ENCODE data around the gene NHEJ1.

The NHEJ1 gene

GRCh38 chr2:219084791-219085190 lies 75.8 kb downstream of the NHEJ1 start:
- DNase-seq: no peak

- DNase-seq: no peak
These were observed 78.2 kb downstream of the NHEJ1 start for GRCh38 chr2:219082332-219082958.

- DNase-seq: no peak
These were observed 78.8 kb downstream of the NHEJ1 start for GRCh38 chr2:219081701-219082331.

GRCh38 chr2:219081096-219081495 lies 79.5 kb downstream of the NHEJ1 start:
- no peak for DNase-seq

GRCh38 chr2:219079417-219079816 lies 81.2 kb downstream of the NHEJ1 start:
- DNase-seq: no peak

- DNase-seq: no peak
These were observed 81.7 kb downstream of the NHEJ1 start for GRCh38 chr2:219078951-219079350.

- no peak for DNase-seq
These were observed 82.5 kb downstream of the NHEJ1 start for GRCh38 chr2:219078126-219078525.

GRCh38 chr2:219076253-219076652 lies 84.4 kb downstream of the NHEJ1 start:
- DNase-seq: no peak

GRCh38 chr2:219073413-219074129 lies 87.0 kb downstream of the NHEJ1 start:
- peak; percentile 72 for DNase-seq

- no peak for DNase-seq
These were observed 87.8 kb downstream of the NHEJ1 start for GRCh38 chr2:219072741-219073250.

GRCh38 chr2:219071131-219071816 lies 89.3 kb downstream of the NHEJ1 start:
- DNase-seq: no peak

- no peak for DNase-seq
These were observed 95.1 kb downstream of the NHEJ1 start for GRCh38 chr2:219065484-219065883.

GRCh38 chr2:219062081-219062480 lies 98.5 kb downstream of the NHEJ1 start:
- DNase-seq: no peak

- peak; percentile 15 for DNase-seq
These were observed 99.5 kb downstream of the NHEJ1 start, which contains the start of gene IHH for GRCh38 chr2:219060821-219061791. Gene IHH, minus strand, starts transcription at chr2:219060921. Its CDS starts 454 bp downstream, at chr2:219060467.

- DNase-seq: peak; percentile 20
These were observed 100.6 kb downstream of the NHEJ1 start for GRCh38 chr2:219059725-219060682.

GRCh38 chr2:219059375-219059724 lies 101.3 kb downstream of the NHEJ1 start:
- DNase-seq: no peak

GRCh38 chr2:219058541-219059374 lies 101.9 kb downstream of the NHEJ1 start:
- no peak for DNase-seq

- peak; percentile 74 for DNase-seq
These were observed 102.7 kb downstream of the NHEJ1 start for GRCh38 chr2:219057709-219058540.

Measured in NCI-H69 (cell line).